Posterior vena cava (tissue), 2 donors: ENCODE measurements around the gene CLDN15. TPM values are rescaled to one million over a fixed set of nuclear protein-coding genes. Genes with fewer than 3 reads are reported as not detected.

Source experiments
- DNase-seq: peaks from one replicate; pipeline ENCODE4 v3.0.0-alpha.2; 2020; ENCODE audit warnings: low spot score
- intact Hi-C, 2 donors: fragments of 100-400 bp; cut with DNase I; formaldehyde crosslinking; loops; one replicate each; pipeline versions ENCODE4 v1.14.1 to v1.14.2; 2022 to 2023
- total RNA-seq, 2 donors: library from RNA; stranded (reverse); fragmentation: NEBNext Ultra II Directional; extraction: Animal tissue kit (Norgen Biotek cat#: 25700); gene quantifications; one replicate each; pipeline ENCODE4 v1.2.1, GENCODE V29; 2021
- donor health status: DM: yes; HTN: yes; CAD: no.
- donor health status: DM: yes; HTN: yes; CAD: no.

Gene CLDN15
- total RNA-seq, 2 donors from 2014 or later: 4.9 to 5.1 TPM

- intact Hi-C loops: no loop called here
These were observed 10.7 kb upstream of the CLDN15 start for GRCh38 chr7:101248276-101248675.

GRCh38 chr7:101245147-101245668 is 7.6 kb upstream of the CLDN15 start:
- intact Hi-C loops: no loop called here
- DNase-seq: no peak

More at GRCh38 chr7:101248276-101248675, 10.7 kb upstream of the CLDN15 start:
- no peak for DNase-seq

- intact Hi-C loops: no loop called here
- peak; percentile 98 for DNase-seq
These were observed 7.0 kb upstream of the CLDN15 start, which contains the start of gene FIS1 for GRCh38 chr7:101244375-101245146. Gene FIS1, minus strand, starts transcription at chr7:101245081. Its CDS starts 77 bp downstream, at chr7:101245004.

- no peak for DNase-seq
- intact Hi-C loops: no loop called here
These were observed 6.2 kb upstream of the CLDN15 start for GRCh38 chr7:101243646-101244374.

GRCh38 chr7:101241443-101242349 is 4.1 kb upstream of the CLDN15 start:
- intact Hi-C loops: no loop called here

GRCh38 chr7:101241015-101241363 is 3.4 kb upstream of the CLDN15 start:
- DNase-seq: no peak
- intact Hi-C loops: no loop called here

More at GRCh38 chr7:101241443-101242349, 4.1 kb upstream of the CLDN15 start:
- no peak for DNase-seq

GRCh38 chr7:101240226-101241014 is 2.8 kb upstream of the CLDN15 start:
- DNase-seq: no peak
- intact Hi-C loops: no loop called here

- no peak for DNase-seq
- intact Hi-C loops: no loop called here
These were observed 2.3 kb upstream of the CLDN15 start for GRCh38 chr7:101239951-101240220.

- intact Hi-C loops: no loop called here
- no peak for DNase-seq
These were observed 1.8 kb upstream of the CLDN15 start for GRCh38 chr7:101239191-101239950.

- no peak for DNase-seq
- intact Hi-C loops: no loop called here
These were observed 902 bp upstream of the CLDN15 start for GRCh38 chr7:101238226-101239182.

- no peak for DNase-seq
- intact Hi-C loops: no loop called here
These were observed 1.2 kb downstream of the CLDN15 start for GRCh38 chr7:101236292-101236835.

GRCh38 chr7:101235522-101235921 is 2.1 kb downstream of the CLDN15 start:
- DNase-seq: no peak
- intact Hi-C loops: no loop called here

- intact Hi-C loops: no loop called here
- DNase-seq: no peak
These were observed 2.6 kb downstream of the CLDN15 start for GRCh38 chr7:101235050-101235449.

GRCh38 chr7:101234636-101235035 is 3.0 kb downstream of the CLDN15 start:
- no peak for DNase-seq
- intact Hi-C loops: no loop called here

GRCh38 chr7:101233907-101234547 is 3.6 kb downstream of the CLDN15 start:
- DNase-seq: no peak
- intact Hi-C loops: no loop called here

GRCh38 chr7:101232141-101232850 is 5.3 kb downstream of the CLDN15 start:
- DNase-seq: no peak
- intact Hi-C loops: no loop called here
